Stimulated activated CD4-positive, alpha-beta T cell treated with anti-CD3 and anti-CD28 coated beads, Interleukin-15, amount 100 ng/mL, for 1 hour (primary cell): ENCODE measurements around the gene SLITRK2.

Experiments used
- DNase-seq, 2 donors: peaks; one replicate each; pipeline ENCODE4 v3.0.0-alpha.2; 2020; ENCODE audit warnings: low read depth in 1 of 2, low spot score in 1 of 2

SLITRK2 gene

DNA sequence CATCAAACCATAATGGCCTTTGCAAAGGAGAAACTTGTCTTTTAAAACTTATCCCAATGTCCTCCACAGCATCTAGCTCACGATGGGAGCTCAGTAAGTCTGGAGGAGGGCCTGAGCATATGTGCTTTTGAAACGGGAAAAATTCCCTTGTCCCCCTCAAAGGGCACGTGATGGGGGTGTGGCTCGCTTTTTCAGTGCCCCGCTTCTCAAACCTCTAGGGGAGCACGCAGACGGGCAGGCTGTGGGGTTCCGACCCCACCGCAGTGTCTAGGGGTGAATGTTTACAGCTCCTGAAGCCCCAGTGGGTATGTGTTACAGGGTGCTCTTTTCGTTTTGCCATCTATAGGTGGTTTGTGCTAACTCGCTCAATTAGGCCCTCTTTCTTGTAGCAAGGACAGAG lies 31.2 kb downstream of the SLITRK2 start:
- DNase-seq = no peak

DNA sequence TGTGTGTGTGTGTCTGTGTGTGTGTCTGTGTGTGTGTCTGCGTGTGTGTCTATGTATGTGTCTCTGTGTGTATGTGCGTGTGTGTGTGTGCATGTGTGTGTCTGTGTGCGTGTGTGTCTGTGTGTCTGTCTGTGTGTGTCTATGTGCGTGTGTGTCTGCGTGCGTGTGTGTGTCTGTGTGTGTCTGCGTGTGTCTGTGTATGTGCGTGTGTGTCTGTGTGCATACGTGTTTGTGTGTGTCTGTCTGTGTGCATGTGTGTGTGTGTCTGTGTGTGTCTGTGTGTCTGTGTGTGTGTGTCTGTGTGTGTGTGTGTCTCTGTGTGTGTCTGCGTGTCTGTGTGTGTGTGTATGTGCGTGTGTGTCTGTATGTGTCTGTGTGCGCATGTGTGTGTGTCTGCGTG lies 35.6 kb downstream of the SLITRK2 start:
- DNase-seq = no peak

DNA sequence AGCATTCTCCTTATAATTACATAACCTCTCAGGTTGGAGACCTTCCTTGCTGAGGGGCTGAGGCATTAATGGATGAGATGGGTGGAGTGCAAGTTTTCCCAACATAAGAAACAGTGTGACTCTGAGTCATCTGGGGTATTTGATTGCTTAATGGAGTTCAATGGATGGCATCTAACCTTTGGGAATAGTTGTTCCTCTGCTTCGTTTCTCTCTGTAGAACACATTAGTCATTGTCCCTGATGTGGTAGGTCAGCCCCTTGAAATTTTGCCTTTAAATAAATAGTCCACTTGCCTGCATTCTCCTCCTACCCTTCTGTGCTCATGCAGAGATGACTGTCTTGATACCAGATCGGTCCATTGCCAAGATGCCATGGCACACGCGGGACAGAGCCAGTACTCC lies 38.6 kb downstream of the SLITRK2 start:
- DNase-seq = no peak

DNA sequence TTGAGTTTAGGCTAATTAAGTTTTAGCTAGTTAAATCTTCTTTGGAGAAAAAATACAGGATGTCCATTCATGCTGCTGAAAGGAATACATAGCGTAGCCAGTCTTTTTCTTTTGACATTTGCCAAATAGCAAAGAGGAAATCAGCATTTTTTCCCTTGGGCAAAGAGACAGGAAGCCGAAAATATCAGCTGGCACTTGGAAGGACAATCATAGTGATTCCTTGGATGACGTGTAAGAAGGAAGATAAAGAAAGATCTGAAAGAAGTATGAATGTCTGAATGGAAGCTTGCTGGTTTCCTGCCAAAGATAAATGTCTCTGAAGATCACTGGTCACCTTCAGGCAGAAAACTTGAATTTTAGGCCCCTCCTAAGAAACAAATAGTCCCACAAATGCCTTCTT lies 44.2 kb downstream of the SLITRK2 start:
- no peak for DNase-seq

DNA sequence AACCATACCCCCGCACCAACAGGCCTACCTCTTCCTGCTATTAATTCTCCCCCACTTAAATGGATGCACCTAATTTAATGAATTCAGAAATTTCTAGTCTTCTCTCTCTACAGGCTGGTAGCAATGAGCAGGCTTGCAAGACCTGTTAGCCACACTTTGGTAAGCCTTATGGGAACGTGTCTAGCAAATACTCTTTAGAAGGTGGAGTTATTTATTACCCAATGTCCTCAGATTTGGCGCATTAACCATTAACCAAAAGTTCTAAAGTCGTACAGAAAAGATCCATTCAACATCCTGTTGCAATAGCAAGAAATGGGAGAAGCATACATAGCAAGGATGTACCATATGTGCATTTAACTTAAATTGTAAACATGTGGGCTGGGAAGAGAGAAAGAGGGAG lies 47.5 kb downstream of the SLITRK2 start:
- no peak for DNase-seq
